Measurements from ENCODE around the gene RPS27. TPM values are rescaled to one million over a fixed set of nuclear protein-coding genes. Genes with fewer than 3 reads are reported as not detected.

The RPS27 gene
- total and polyA plus RNA-seq, 2 donors (not counting 1 experiment from before 2014, with no cell fraction given), result 4,812 to 15,978 TPM

- H3K9me3 Mint-ChIP-seq (ENCODE audit: insufficient read depth), result no peaks in the 10 kb centered on the region
- Histone ChIP-seq H3K79me2 (ENCODE audit: control insufficient read depth, insufficient read depth, low read length) (no peaks in the 10 kb centered on the region), H3K4me3 (ENCODE audit: control extremely low read depth in 1 of 5, extremely low read depth in 1 of 5, insufficient read depth in 1 of 5, low read depth in 2 of 5, low read length in 4 of 5) (no peak overlapping the region), H3K36me3 (replicated peaks in 1 of 2; ENCODE audit: control extremely low read depth in 1 of 2, control insufficient read depth in 1 of 2, extremely low read depth in 1 of 2, insufficient read depth in 2 of 2, low read length in 1 of 2) (peaks cover 1 to 3% of the 10 kb centered on the region in 2 experiments), H3K9ac (ENCODE audit: low read length) (no peak overlapping the region), H3K4me1 (ENCODE audit: control insufficient read depth in 2 of 2, insufficient read depth in 2 of 2, low read length in 2 of 2) (no peaks in the 10 kb centered on the region), H3K27ac (ENCODE audit: low read length in 2 of 2) (no peak overlapping the region), H3K27me3 (replicated peaks in 1 of 4; ENCODE audit: control extremely low read depth in 1 of 4, control insufficient read depth in 3 of 4, insufficient read depth in 4 of 4, low read length in 3 of 4) (no peaks in the 10 kb centered on the region), H3K4me2 (replicated peaks; ENCODE audit: low read depth, low read length, poor library complexity, severe bottlenecking) (no peak overlapping the region), H2AFZ (ENCODE audit: insufficient read depth, low read depth, low read length, poor library complexity, severe bottlenecking) (no peak overlapping the region), H3K9me3 (ENCODE audit: control extremely low read depth in 1 of 3, control insufficient read depth in 2 of 3, insufficient read depth in 1 of 3, low read length in 2 of 3) (no peaks in the 10 kb centered on the region), H4K20me1 (ENCODE audit: control insufficient read depth, insufficient read depth, low read length, poor library complexity, severe bottlenecking) (no peaks in the 10 kb centered on the region)
- H3K4me1 Mint-ChIP-seq, result peaks cover under 1% of the 10 kb centered on the region
- ATAC-seq (ENCODE audit: low read depth) (no peak), DNase-seq (no peak)
- H3K4me3 Mint-ChIP-seq, result no peak overlapping the region
- ChIA-PET CTCF (no interaction called here), POLR2A (interaction anchor here (0.7 kb wide), 1 partner anchor 274 kb away, joined by 5 read pairs; no protein-coding TSS in a partner anchor)
- H3K27me3 Mint-ChIP-seq, result no peaks in the 10 kb centered on the region
- WGBS (ENCODE audit: insufficient coverage), result 79% methylated on average over 2 of the region's 4 CpGs
- no peak overlapping the region for H3K27ac Mint-ChIP-seq
- TF ChIP-seq CTCF (IDR thresholded peaks at IDR 0.05) (no peak), EZH2 (IDR thresholded peaks at IDR 0.05; ENCODE audit: borderline replicate concordance, insufficient read depth, low read depth, low read length, poor library complexity, severe bottlenecking) (no peak)
- intact Hi-C loops (cut with micrococcal nuclease), result no loop called here
These were observed 9.9 kb downstream of the RPS27 start for GRCh38 chr1:154000420-154000819.

GRCh38 chr1:154006136-154006535 is 15.6 kb downstream of the RPS27 start:
- no peak overlapping the region for H3K4me3 ChIP-seq (ENCODE audit: control extremely low read depth in 1 of 5, extremely low read depth in 1 of 5, insufficient read depth in 1 of 5, low read depth in 2 of 5, low read length in 4 of 5)
- no peak for ATAC-seq (ENCODE audit: low read depth)
- no peaks in the 10 kb centered on the region for H3K27me3 Mint-ChIP-seq
- no peaks in the 10 kb centered on the region for H3K27me3 ChIP-seq (replicated peaks in 1 of 4; ENCODE audit: control extremely low read depth in 1 of 4, control insufficient read depth in 3 of 4, insufficient read depth in 4 of 4, low read length in 3 of 4)
- POLR2A ChIA-PET, result no interaction called here
- no peak overlapping the region for H2AFZ ChIP-seq (ENCODE audit: insufficient read depth, low read depth, low read length, poor library complexity, severe bottlenecking)
- no peaks in the 10 kb centered on the region for H3K4me1 Mint-ChIP-seq
- no peak overlapping the region for H3K4me3 Mint-ChIP-seq
- no peak overlapping the region for H3K4me2 ChIP-seq (replicated peaks; ENCODE audit: low read depth, low read length, poor library complexity, severe bottlenecking)
- no peaks in the 10 kb centered on the region for H3K36me3 ChIP-seq (replicated peaks in 1 of 2; ENCODE audit: control extremely low read depth in 1 of 2, control insufficient read depth in 1 of 2, extremely low read depth in 1 of 2, insufficient read depth in 2 of 2, low read length in 1 of 2)
- no CpG with 5 or more reads among the region's 3 CpGs for WGBS (ENCODE audit: insufficient coverage)
- no peaks in the 10 kb centered on the region for H3K79me2 ChIP-seq (ENCODE audit: control insufficient read depth, insufficient read depth, low read length)
- H3K27ac ChIP-seq (ENCODE audit: low read length in 2 of 2), result no peak overlapping the region
- no peaks in the 10 kb centered on the region for H3K9me3 ChIP-seq (ENCODE audit: control extremely low read depth in 1 of 3, control insufficient read depth in 2 of 3, insufficient read depth in 1 of 3, low read length in 2 of 3)
- DNase-seq, result no peak
- H3K27ac Mint-ChIP-seq, result no peak overlapping the region
- H3K4me1 ChIP-seq (ENCODE audit: control insufficient read depth in 2 of 2, insufficient read depth in 2 of 2, low read length in 2 of 2), result no peaks in the 10 kb centered on the region
- H3K9me3 Mint-ChIP-seq (ENCODE audit: insufficient read depth), result no peaks in the 10 kb centered on the region
- TF ChIP-seq CTCF (IDR thresholded peaks at IDR 0.05), result no peak
- no peak for TF ChIP-seq EZH2 (IDR thresholded peaks at IDR 0.05; ENCODE audit: borderline replicate concordance, insufficient read depth, low read depth, low read length, poor library complexity, severe bottlenecking)
- H3K9ac ChIP-seq (ENCODE audit: low read length), result no peak overlapping the region
- intact Hi-C loops (cut with micrococcal nuclease), result no loop called here
- CTCF ChIA-PET, result no interaction called here
- H4K20me1 ChIP-seq (ENCODE audit: control insufficient read depth, insufficient read depth, low read length, poor library complexity, severe bottlenecking), result no peaks in the 10 kb centered on the region
